ENCODE results near the gene TBC1D8.

The TBC1D8 gene

DNA sequence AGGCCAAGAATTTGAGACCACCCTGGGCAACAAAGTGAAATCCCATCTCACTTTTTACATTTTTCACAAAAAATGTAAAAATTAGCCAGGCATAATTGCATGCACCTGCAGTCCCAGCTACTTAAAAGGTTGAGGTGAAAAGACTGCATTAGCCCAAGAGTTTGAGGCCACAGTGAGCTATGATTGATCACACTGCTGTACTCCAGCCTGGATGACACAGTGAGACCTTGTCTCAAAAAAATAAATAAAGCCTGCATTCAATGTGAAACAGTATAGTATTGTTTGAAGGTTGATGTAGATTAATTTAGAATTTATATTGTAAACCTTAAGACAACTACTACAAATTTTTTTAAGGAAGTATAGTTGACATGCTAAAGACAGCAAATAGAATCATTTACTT lies 53.5 kb downstream of the TBC1D8 start:
- DNase-seq (ENCODE audit: low spot score), result no peak
- in situ Hi-C loops (cut with MboI; ENCODE audit: low sequenced_read_pairs, unreplicated experiment), result no loop called here
- TF ChIP-seq, protein P1, sequence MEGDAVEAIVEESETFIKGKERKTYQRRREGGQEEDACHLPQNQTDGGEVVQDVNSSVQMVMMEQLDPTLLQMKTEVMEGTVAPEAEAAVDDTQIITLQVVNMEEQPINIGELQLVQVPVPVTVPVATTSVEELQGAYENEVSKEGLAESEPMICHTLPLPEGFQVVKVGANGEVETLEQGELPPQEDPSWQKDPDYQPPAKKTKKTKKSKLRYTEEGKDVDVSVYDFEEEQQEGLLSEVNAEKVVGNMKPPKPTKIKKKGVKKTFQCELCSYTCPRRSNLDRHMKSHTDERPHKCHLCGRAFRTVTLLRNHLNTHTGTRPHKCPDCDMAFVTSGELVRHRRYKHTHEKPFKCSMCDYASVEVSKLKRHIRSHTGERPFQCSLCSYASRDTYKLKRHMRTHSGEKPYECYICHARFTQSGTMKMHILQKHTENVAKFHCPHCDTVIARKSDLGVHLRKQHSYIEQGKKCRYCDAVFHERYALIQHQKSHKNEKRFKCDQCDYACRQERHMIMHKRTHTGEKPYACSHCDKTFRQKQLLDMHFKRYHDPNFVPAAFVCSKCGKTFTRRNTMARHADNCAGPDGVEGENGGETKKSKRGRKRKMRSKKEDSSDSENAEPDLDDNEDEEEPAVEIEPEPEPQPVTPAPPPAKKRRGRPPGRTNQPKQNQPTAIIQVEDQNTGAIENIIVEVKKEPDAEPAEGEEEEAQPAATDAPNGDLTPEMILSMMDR (IDR thresholded peaks at IDR 0.05; ENCODE audit: borderline replicate concordance, control extremely low read depth, extremely low read depth, insufficient read depth, missing control alignments), result no peak

DNA sequence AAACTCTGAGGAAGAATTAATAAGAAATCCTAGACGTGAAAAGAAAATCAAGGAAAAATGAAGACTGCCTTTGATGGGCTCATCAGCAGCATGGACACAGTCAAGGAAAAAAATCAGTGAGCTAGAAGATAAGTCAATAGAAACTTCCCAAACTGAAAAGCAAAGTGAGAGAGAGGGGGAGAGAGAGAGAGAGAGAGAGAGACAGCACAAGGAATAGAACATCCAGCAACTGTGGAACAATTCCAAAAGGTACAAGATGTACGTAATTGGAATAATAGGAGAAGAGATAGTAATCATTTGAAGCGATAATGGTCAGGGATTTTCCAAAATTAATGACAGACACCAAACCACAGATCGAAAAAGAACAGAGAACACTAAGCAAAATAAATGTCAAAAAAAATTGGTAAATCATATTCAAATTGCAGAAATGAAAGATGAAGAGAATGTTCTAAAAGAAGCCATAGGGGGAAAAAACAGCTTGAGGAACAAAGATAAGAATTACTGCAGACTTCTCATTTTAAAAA lies 54.5 kb downstream of the TBC1D8 start:
- TF ChIP-seq, protein P1 (IDR thresholded peaks at IDR 0.05; ENCODE audit: borderline replicate concordance, control extremely low read depth, extremely low read depth, insufficient read depth, missing control alignments), result no peak
- in situ Hi-C loops (cut with MboI; ENCODE audit: low sequenced_read_pairs, unreplicated experiment), result no loop called here
- DNase-seq (ENCODE audit: low spot score), result no peak

DNA sequence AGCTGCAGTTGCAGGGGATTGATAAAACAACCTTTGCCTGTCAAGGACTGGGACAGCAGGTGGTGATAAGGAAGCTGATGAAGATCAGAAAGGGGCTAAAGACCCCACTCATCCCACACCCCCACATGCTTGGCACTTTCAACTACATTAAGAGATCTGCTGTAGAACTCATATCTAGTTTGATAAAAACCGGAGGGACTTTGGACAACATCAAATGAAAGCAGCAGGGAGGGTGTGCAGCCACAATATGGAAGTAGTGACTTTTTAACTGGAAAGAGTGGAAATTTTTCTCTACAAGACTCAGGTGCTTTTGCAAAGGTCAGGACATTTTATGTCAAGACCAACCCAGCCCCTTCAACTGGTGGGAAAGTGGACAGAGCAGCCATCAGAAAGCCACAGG lies 56.8 kb downstream of the TBC1D8 start:
- no peak for DNase-seq (ENCODE audit: low spot score)
- in situ Hi-C loops (cut with MboI; ENCODE audit: low sequenced_read_pairs, unreplicated experiment), result no loop called here
- TF ChIP-seq, protein P1 (IDR thresholded peaks at IDR 0.05; ENCODE audit: borderline replicate concordance, control extremely low read depth, extremely low read depth, insufficient read depth, missing control alignments), result no peak

GRCh38 chr2:101089942-101090799 lies 61.0 kb downstream of the TBC1D8 start:
- in situ Hi-C loops (cut with MboI; ENCODE audit: low sequenced_read_pairs, unreplicated experiment), result no loop called here
- no peak for DNase-seq (ENCODE audit: low spot score)
- TF ChIP-seq, protein P1 (IDR thresholded peaks at IDR 0.05; ENCODE audit: borderline replicate concordance, control extremely low read depth, extremely low read depth, insufficient read depth, missing control alignments), result no peak

GRCh38 chr2:101089419-101089818 lies 61.8 kb downstream of the TBC1D8 start:
- DNase-seq (ENCODE audit: low spot score), result peak; percentile 75
- in situ Hi-C loops (cut with MboI; ENCODE audit: low sequenced_read_pairs, unreplicated experiment), result no loop called here
- TF ChIP-seq, protein P1 (IDR thresholded peaks at IDR 0.05; ENCODE audit: borderline replicate concordance, control extremely low read depth, extremely low read depth, insufficient read depth, missing control alignments), result no peak

- in situ Hi-C loops (cut with MboI; ENCODE audit: low sequenced_read_pairs, unreplicated experiment), result no loop called here
- no peak for DNase-seq (ENCODE audit: low spot score)
- TF ChIP-seq, protein P1 (IDR thresholded peaks at IDR 0.05; ENCODE audit: borderline replicate concordance, control extremely low read depth, extremely low read depth, insufficient read depth, missing control alignments), result no peak
Measured at GRCh38 chr2:101087638-101088037, 63.5 kb downstream of the TBC1D8 start.

Measured in GM13976 (cell line).